H1 (cell line): ENCODE data around the gene TRABD. TPM values are rescaled to one million over a fixed set of nuclear protein-coding genes. Genes with fewer than 3 reads are reported as not detected.

Experiments
- CTCF ChIA-PET: fragments of 300-600 bp; sonication (Branson Sonifier 250); formaldehyde crosslinking; loops from one replicate; lab custom pipeline; 2021; ENCODE audit not compliant: partially characterized antibody; lab: Charles Lee
- POLR2A ChIA-PET: fragments of 300-600 bp; sonication (Branson Sonifier 250); formaldehyde crosslinking; loops from one replicate; lab custom pipeline; 2021; ENCODE audit warnings: inconsistent platforms; ENCODE audit not compliant: partially characterized antibody; lab: Charles Lee
- DNase-seq, 2 experiments: peaks; one replicate each; pipeline versions ENCODE4 v3.0.0 to v3.0.0-alpha.2; 2010 to 2022; ENCODE audit warnings: low spot score in 2 of 2, low read depth in 1 of 2, mixed read lengths in 1 of 2
- FAIRE-seq: peaks from 2 replicates; lab custom pipeline; 2011; peaks lifted over from hg19 to GRCh38; lab: Jason Lieb, UNC
- H2AFZ ChIP-seq: 2 replicates; pipeline ENCODE4 v1.8.1; 2012; ENCODE audit warnings: low read length, inconsistent platforms
- H2AK5ac ChIP-seq: 2 replicates; pipeline ENCODE4 v1.6.1; 2013; ENCODE audit warnings: low read depth, low read length
- H2BK120ac ChIP-seq: replicated peaks from 2 replicates; pipeline ENCODE3; 2013; ENCODE audit warnings: low read depth, low read length, inconsistent platforms
- H2BK12ac ChIP-seq: 2 replicates; pipeline ENCODE4 v1.6.1; 2013; ENCODE audit warnings: low read depth, low read length
- H2BK15ac ChIP-seq: 2 replicates; pipeline ENCODE4 v1.6.1; 2013; ENCODE audit warnings: low read length
- H2BK20ac ChIP-seq: 2 replicates; pipeline ENCODE4 v1.6.1; 2013; ENCODE audit warnings: low read length
- H2BK5ac ChIP-seq: 2 replicates; pipeline ENCODE4 v1.6.1; 2013; ENCODE audit warnings: low read depth, low read length
- H3K14ac ChIP-seq: 2 replicates; pipeline ENCODE4 v1.6.1; 2013; ENCODE audit warnings: inconsistent platforms; ENCODE audit not compliant: insufficient read length
- H3K18ac ChIP-seq: 2 replicates; pipeline ENCODE4 v1.6.1; 2013; ENCODE audit warnings: low read length; ENCODE audit errors: extremely low read depth
- H3K23ac ChIP-seq: 2 replicates; pipeline ENCODE4 v1.6.1; 2013; ENCODE audit warnings: inconsistent platforms; ENCODE audit not compliant: insufficient read length
- H3K23me2 ChIP-seq: 2 replicates; pipeline ENCODE4 v1.6.1; 2013; ENCODE audit warnings: low read depth, low read length
- H3K27ac ChIP-seq: 2 replicates; pipeline ENCODE4 v1.6.1; 2011; ENCODE audit warnings: low read depth, low read length, inconsistent platforms
- H3K27me3 ChIP-seq, 4 experiments: replicated peaks in 1 of 4; 1 replicate in 1 of 4; 2 replicates in 3 of 4; pipeline versions ENCODE4 v1.6.1 to v1.8.1; 2011 to 2013; ENCODE audit warnings: low read length in 3 of 4, mild to moderate bottlenecking in 3 of 4, inconsistent platforms in 2 of 4, mixed read lengths in 2 of 4, moderate library complexity in 1 of 4; ENCODE audit not compliant: control insufficient read depth in 3 of 4, insufficient read depth in 3 of 4; ENCODE audit errors: extremely low read depth in 1 of 4
- H3K36me3 ChIP-seq, 4 experiments: 2 replicates each; pipeline versions ENCODE4 v1.6.1 to v1.8.1; 2011 to 2013; ENCODE audit warnings: mild to moderate bottlenecking in 4 of 4, low read length in 3 of 4, moderate library complexity in 2 of 4, control low read depth in 1 of 4, inconsistent platforms in 1 of 4; ENCODE audit not compliant: insufficient read depth in 4 of 4, control insufficient read depth in 2 of 4
- H3K4ac ChIP-seq: replicated peaks from 2 replicates; pipeline ENCODE3; 2013; ENCODE audit warnings: low read length, low read depth, mixed read lengths, inconsistent platforms; ENCODE audit not compliant: insufficient read length
- H3K4me1 ChIP-seq, 4 experiments: replicated peaks in 1 of 4; 1 replicate in 1 of 4; 2 replicates in 3 of 4; pipeline versions ENCODE4 v1.6.1 to v1.8.1; 2011 to 2013; ENCODE audit warnings: low read length in 3 of 4, inconsistent platforms in 2 of 4, mixed read lengths in 1 of 4; ENCODE audit not compliant: insufficient read depth in 4 of 4, control insufficient read depth in 3 of 4
- H3K4me2 ChIP-seq, 2 experiments: 2 replicates each; pipeline versions ENCODE4 v1.6.1 to v1.8.1; 2011 to 2013; ENCODE audit warnings: low read depth in 2 of 2, low read length in 2 of 2, control low read depth in 1 of 2, inconsistent platforms in 1 of 2, mild to moderate bottlenecking in 1 of 2; ENCODE audit not compliant: insufficient read depth in 1 of 2
- H3K4me3 ChIP-seq, 4 experiments: fragments of 200-600, 300-600 bp in 1 of 4; sonication (generic), shearing (Covaris generic), sonication (Bioruptor Twin) in 1 of 4; 2 replicates each; pipeline versions ENCODE4 v1.5.1 to v1.8.1; 2011 to 2016; ENCODE audit warnings: low read length in 4 of 4, low read depth in 3 of 4, control low read depth in 2 of 4, inconsistent platforms in 2 of 4, mild to moderate bottlenecking in 2 of 4, mixed read lengths in 1 of 4, moderate library complexity in 1 of 4; ENCODE audit not compliant: insufficient read depth in 2 of 4; ENCODE audit errors: extremely low read depth in 1 of 4
- H3K56ac ChIP-seq: replicated peaks from 2 replicates; pipeline ENCODE3; 2013; ENCODE audit warnings: low read depth, mild to moderate bottlenecking, mixed read lengths, low read length, inconsistent platforms; ENCODE audit not compliant: insufficient read length
- H3K79me1 ChIP-seq: 2 replicates; pipeline ENCODE4 v1.6.1; 2013; ENCODE audit warnings: low read depth, low read length, control low read depth
- H3K79me2 ChIP-seq, 2 experiments: 2 replicates each; pipeline versions ENCODE4 v1.6.1 to v1.8.1; 2012 to 2013; ENCODE audit warnings: low read length in 2 of 2, mild to moderate bottlenecking in 2 of 2, inconsistent platforms in 1 of 2; ENCODE audit not compliant: insufficient read depth in 2 of 2, control insufficient read depth in 1 of 2
- H3K9ac ChIP-seq, 4 experiments: replicated peaks in 1 of 4; 1 replicate in 1 of 4; 2 replicates in 3 of 4; pipeline versions ENCODE4 v1.6.1 to v1.8.1; 2011 to 2013; ENCODE audit warnings: low read depth in 3 of 4, low read length in 3 of 4, control low read depth in 2 of 4, mild to moderate bottlenecking in 2 of 4, moderate library complexity in 2 of 4, inconsistent platforms in 1 of 4; ENCODE audit errors: extremely low read depth in 1 of 4
- H3K9me3 ChIP-seq, 2 experiments: 2 replicates each; pipeline versions ENCODE4 v1.6.1 to v1.8.1; 2012 to 2013; ENCODE audit warnings: mild to moderate bottlenecking in 2 of 2, moderate library complexity in 2 of 2, control low read depth in 1 of 2, inconsistent platforms in 1 of 2, low read depth in 1 of 2, low read length in 1 of 2, mixed read lengths in 1 of 2; ENCODE audit not compliant: insufficient read depth in 2 of 2
- H4K20me1 ChIP-seq, 2 experiments: replicated peaks in 1 of 2; 2 replicates each; pipeline versions ENCODE3 to v1.8.1; 2011 to 2013; ENCODE audit warnings: inconsistent platforms in 2 of 2, low read length in 2 of 2, mild to moderate bottlenecking in 1 of 2; ENCODE audit not compliant: insufficient read depth in 2 of 2, control insufficient read depth in 1 of 2
- H4K5ac ChIP-seq: 2 replicates; pipeline ENCODE4 v1.6.1; 2013; ENCODE audit warnings: low read length, low read depth, mixed read lengths, inconsistent platforms; ENCODE audit not compliant: insufficient read length
- H4K8ac ChIP-seq: 2 replicates; pipeline ENCODE4 v1.8.0; 2013; ENCODE audit warnings: mild to moderate bottlenecking, moderate library complexity, low read length, inconsistent platforms; ENCODE audit not compliant: insufficient read depth; ENCODE audit errors: extremely low read depth
- H4K91ac ChIP-seq: replicated peaks from 2 replicates; pipeline ENCODE3; 2013; ENCODE audit warnings: low read length, mixed read lengths, inconsistent platforms; ENCODE audit not compliant: insufficient read length
- MAX ChIP-seq: IDR thresholded peaks from 2 replicates; pipeline ENCODE4 v1.6.1; 2012; ENCODE audit warnings: inconsistent platforms
- RBBP5 ChIP-seq: IDR thresholded peaks from 2 replicates; pipeline ENCODE4 v1.7.1; 2012; ENCODE audit warnings: low read depth, mild to moderate bottlenecking, inconsistent platforms, low read length, moderate library complexity, borderline replicate concordance
- SIX5 ChIP-seq: IDR thresholded peaks from 2 replicates; pipeline ENCODE4 v1.6.1; 2011; ENCODE audit warnings: mild to moderate bottlenecking, low read depth, low read length
- SUZ12 ChIP-seq: fragments of 200-600 bp; sonication (generic); IDR thresholded peaks from 2 replicates; pipeline ENCODE4 v1.6.1; 2012; ENCODE audit warnings: mild to moderate bottlenecking, inconsistent platforms, low read length, moderate library complexity, mixed read lengths
- WGBS, 2 experiments: shearing (Covaris generic) in 1 of 2; methylation state at CpG; one replicate each; pipeline versions ENCODE4 v1.1.6 to v1.1.7; 2013 to 2015; ENCODE audit warnings: low lambda C conversion rate in 2 of 2, mixed read lengths in 2 of 2, inconsistent platforms in 1 of 2, low coverage in 1 of 2, missing lambda C conversion rate in 1 of 2; ENCODE audit not compliant: insufficient replicate concordance in 2 of 2, insufficient coverage in 1 of 2, insufficient read length in 1 of 2; ENCODE audit errors: extremely low coverage in 1 of 2, missing lambda C conversion rate in 1 of 2; 5-methylcytosine and 5-hydroxymethylcytosine counted together
- polyA plus RNA-seq, 7 experiments: library from polyadenylated mRNA; depleted of rRNA in 3 of 7; stranded (reverse) in 5 of 7; unstranded in 2 of 7; fragments of >200 nt in 5 of 7; fragments of 200-250 nt in 2 of 7; gene quantifications; 1 replicate in 5 of 7; 2 replicates in 1 of 7; 4 replicates in 1 of 7; pipeline versions ENCODE4 v1.2.1 to v1.2.3, GENCODE V29; 2011 to 2013; ENCODE audit warnings: missing spikeins in 2 of 7, mixed read lengths in 2 of 7
- total RNA-seq: library from RNA; stranded (reverse); fragmentation: NEBNext Ultra II Directional; extraction: Animal tissue kit (Norgen Biotek cat#: 25700); gene quantifications from 2 replicates; pipeline ENCODE4 v1.2.1, GENCODE V29; 2021

TRABD gene
- total and polyA plus RNA-seq, 2 of the 8 experiments (the other 6 are each of a cell fraction or from before 2014, with no cell fraction given): 44.2 to 57.5 TPM

DNA sequence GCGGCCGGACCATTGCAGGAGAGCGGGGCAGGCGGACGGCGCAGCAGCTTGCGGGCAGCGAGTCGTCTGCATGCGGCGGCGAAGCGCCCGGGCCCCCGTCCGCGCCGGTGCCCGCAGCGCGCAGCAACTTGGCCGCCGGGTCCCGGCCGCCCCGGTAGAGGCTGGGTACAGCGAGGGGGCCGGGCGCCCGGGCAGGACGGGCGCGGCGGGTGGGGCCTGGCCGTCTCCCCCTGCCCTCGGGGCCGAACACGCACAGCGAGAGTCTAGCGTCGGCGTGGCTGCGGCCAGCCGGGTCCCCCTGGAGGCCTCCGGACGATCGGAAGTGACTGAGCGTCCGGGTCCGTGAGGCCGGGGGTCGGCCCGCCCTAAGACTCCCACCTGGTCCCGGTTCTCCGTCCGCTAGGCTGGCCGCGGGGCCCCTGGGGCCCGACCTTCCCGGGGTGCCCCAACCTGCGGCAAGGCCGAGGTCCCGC, 775 bp upstream of the TRABD start:
- POLR2A ChIA-PET: interaction anchor here (0.8 to 1.5 kb wide), 6 partner anchors 9 to 23 kb away, joined by 3 to 8 read pairs (median 4); partner anchors contain the start of gene PANX2
- Histone ChIP-seq H2BK12ac (0 out of 2 replicates have a peak overlapping the region, but pooled peaks have one; percentile 80), H3K9me3 (no peaks in the 10 kb centered on the region), H4K91ac (peak overlapping the region; percentile 73), H3K79me2 (peaks cover 0 to 4% of the 10 kb centered on the region in 2 experiments; a peak in 1 of 4 replicates), H4K8ac (peak overlapping the region; percentile 43; the same call in 1 of the 2 replicates), H3K4me1 (peaks cover 2 to 20% (median 11%) of the 10 kb centered on the region in 4 experiments; a peak in 6 of 7 replicates), H2BK15ac (no peak overlapping the region), H3K9ac (no peak overlapping the region), H4K5ac (no peak overlapping the region), H2AFZ (peak overlapping the region; percentile 97), H3K4me2 (peak overlapping the region; percentile 82 to 99), H2AK5ac (no peak overlapping the region), H3K14ac (no peak overlapping the region), H4K20me1 (peaks cover 10 to 18% of the 10 kb centered on the region in 2 experiments), H2BK120ac (no peak overlapping the region), H3K36me3 (no peaks in the 10 kb centered on the region), H3K27ac (no peak overlapping the region), H3K18ac (no peak overlapping the region; the same call in 1 of the 2 replicates), H3K27me3 (peaks cover 0 to 13% (median 5%) of the 10 kb centered on the region in 4 experiments; a peak in 3 of 7 replicates), H3K79me1 (peaks cover 6% of the 10 kb centered on the region; the same call in 1 of the 2 replicates), H3K56ac (no peak overlapping the region), H3K23ac (no peak overlapping the region), H3K4ac (no peak overlapping the region), H3K4me3 (peak overlapping the region; percentile 40 to 87 (median 56)), H3K23me2 (peaks cover 8% of the 10 kb centered on the region; the same call in 1 of the 2 replicates), H2BK20ac (no peak overlapping the region), H2BK5ac (peak overlapping the region; percentile 35; the same call in 1 of the 2 replicates)
- no peak for DNase-seq
- CTCF ChIA-PET: interaction anchor here (0.6 to 1.3 kb wide), 8 partner anchors 9 to 512 kb away, joined by 3 to 9 read pairs (median 3); partner anchors contain the start of gene PANX2
- TF ChIP-seq RBBP5 (peak; percentile 9; the same call in 1 of the 2 replicates), MAX (peak; percentile 43; the same call in 1 of the 2 replicates), SIX5 (no peak), SUZ12 (peak; percentile 62)
- FAIRE-seq: no peak
- 4% methylated on average over 46 of the region's 63 CpGs; no CpG with 5 or more reads in 1 of the 2 experiments for WGBS, 2 experiments
